Activated CD8-positive, alpha-beta memory T cell treated with anti-CD3 and anti-CD28 coated beads, Interleukin-2, amount 10 ng/mL, durations not matched to agents 7 days and 5 days (primary cell): Measurements from ENCODE around the gene FMNL3. TPM values are rescaled to one million over a fixed set of nuclear protein-coding genes. Genes with fewer than 3 reads are reported as not detected.
A peak's percentile ranks its signal among the peaks of the same experiment; 100 is the strongest.

Experiments
- ATAC-seq: fragments of 150-1000 bp; cut with Tn5 transposase; one replicate; pipeline ENCODE4 v1.10.0; 2021; ENCODE audit warnings: moderate library complexity
- CTCF ChIA-PET: fragments of 350-600 bp; sonication (Branson Sonifier 250); formaldehyde crosslinking; loops from one replicate; lab custom pipeline; 2021; ENCODE audit warnings: antibody characterized with exemption; lab: Charles Lee
- DNase-seq: peaks from one replicate; pipeline ENCODE4 v3.0.0-alpha.2; 2020
- H3K27ac Mint-ChIP-seq: one replicate; pipeline ENCODE4 v1.8.0; 2021; ENCODE audit warnings: mild to moderate bottlenecking, mixed read lengths
- H3K27me3 Mint-ChIP-seq: one replicate; pipeline ENCODE4 v1.8.0; 2021; ENCODE audit warnings: mixed read lengths
- H3K36me3 Mint-ChIP-seq: one replicate; pipeline ENCODE4 v1.8.0; 2021; ENCODE audit warnings: mild to moderate bottlenecking, mixed read lengths
- H3K4me1 Mint-ChIP-seq: one replicate; pipeline ENCODE4 v1.8.0; 2021; ENCODE audit warnings: mixed read lengths
- H3K4me3 Mint-ChIP-seq: one replicate; pipeline ENCODE4 v1.8.0; 2021; ENCODE audit warnings: mild to moderate bottlenecking, moderate library complexity, mixed read lengths
- H3K9me3 Mint-ChIP-seq: one replicate; pipeline ENCODE4 v1.8.0; 2022; ENCODE audit warnings: low read depth, mixed read lengths
- total RNA-seq, 2 experiments: library from RNA; stranded (reverse); gene quantifications; one replicate each; pipeline ENCODE4 v1.2.3, GENCODE V29; 2021

FMNL3 gene
- total RNA-seq, 2 experiments from 2014 or later = 44.2 to 50.5 TPM

GRCh38 chr12:49627752-49628360 lies 79.3 kb downstream of the FMNL3 start:
- no peak for DNase-seq
- H3K36me3 Mint-ChIP-seq = no peaks in the 10 kb centered on the region
- no peak for ATAC-seq
- peaks cover 6% of the 10 kb centered on the region for H3K4me1 Mint-ChIP-seq
- no peak overlapping the region for H3K27ac Mint-ChIP-seq
- no peaks in the 10 kb centered on the region for H3K9me3 Mint-ChIP-seq
- H3K4me3 Mint-ChIP-seq = no peak overlapping the region
- CTCF ChIA-PET = interaction anchor here (1.6 kb wide), 1 partner anchor 9 kb away, joined by 8 read pairs; no protein-coding TSS in a partner anchor
- peaks cover 11% of the 10 kb centered on the region for H3K27me3 Mint-ChIP-seq

- no peak overlapping the region for H3K27ac Mint-ChIP-seq
- H3K9me3 Mint-ChIP-seq = no peaks in the 10 kb centered on the region
- no peak for ATAC-seq
- peaks cover 13% of the 10 kb centered on the region for H3K4me1 Mint-ChIP-seq
- H3K4me3 Mint-ChIP-seq = no peak overlapping the region
- H3K27me3 Mint-ChIP-seq = peaks cover 11% of the 10 kb centered on the region
- CTCF ChIA-PET = interaction anchor here (0.9 to 1.6 kb wide), 2 partner anchors 10 to 15 kb away, joined by 4 to 8 read pairs; no protein-coding TSS in a partner anchor
- no peaks in the 10 kb centered on the region for H3K36me3 Mint-ChIP-seq
- DNase-seq = no peak
Observed at GRCh38 chr12:49626836-49627235, 80.4 kb downstream of the FMNL3 start.

- H3K4me3 Mint-ChIP-seq = no peak overlapping the region
- no peak for ATAC-seq
- H3K36me3 Mint-ChIP-seq = no peaks in the 10 kb centered on the region
- CTCF ChIA-PET = interaction anchor here (0.9 to 2.1 kb wide), 3 partner anchors 14 to 268 kb away, joined by 4 to 6 read pairs (median 6); no protein-coding TSS in a partner anchor
- H3K4me1 Mint-ChIP-seq = peaks cover 18% of the 10 kb centered on the region
- H3K27me3 Mint-ChIP-seq = peaks cover 14% of the 10 kb centered on the region
- DNase-seq = no peak
- no peaks in the 10 kb centered on the region for H3K9me3 Mint-ChIP-seq
- no peak overlapping the region for H3K27ac Mint-ChIP-seq
Observed at GRCh38 chr12:49626169-49626835, 80.9 kb downstream of the FMNL3 start.

- peaks cover 26% of the 10 kb centered on the region for H3K27me3 Mint-ChIP-seq
- H3K36me3 Mint-ChIP-seq = no peaks in the 10 kb centered on the region
- DNase-seq = no peak
- CTCF ChIA-PET = interaction anchor here (0.8 to 3.4 kb wide), 6 partner anchors 9 to 277 kb away, joined by 3 to 24 read pairs (median 4); partner anchors contain the start of gene TMBIM6
- no peak overlapping the region for H3K4me3 Mint-ChIP-seq
- H3K27ac Mint-ChIP-seq = no peak overlapping the region
- ATAC-seq = no peak
- no peaks in the 10 kb centered on the region for H3K9me3 Mint-ChIP-seq
- H3K4me1 Mint-ChIP-seq = peaks cover 22% of the 10 kb centered on the region
Observed at GRCh38 chr12:49624921-49625577, 82.2 kb downstream of the FMNL3 start.

- Mint-ChIP-seq H3K4me3 (peak within 1 kb of the TSS; percentile 76), H3K4me1 (peaks cover 22% of the 10 kb centered on the region), H3K27me3 (peaks cover 37% of the 10 kb centered on the region), H3K9me3 (no peaks in the 10 kb centered on the region), H3K27ac (peak within 1 kb of the TSS; percentile 85), H3K36me3 (no peaks in the 10 kb centered on the region)
- DNase-seq (peak; percentile 88), ATAC-seq (peak; percentile 89)
- CTCF ChIA-PET = interaction anchor here (0.6 to 3.4 kb wide), 31 partner anchors 10 to 758 kb away, joined by 3 to 24 read pairs (median 5); partner anchors contain the start of genes RND1, SPATS2 and TMBIM6
Observed at GRCh38 chr12:49623142-49623904, 83.9 kb downstream of the FMNL3 start, which contains the start of gene PRPF40B. PRPF40B (plus strand) TSS chr12:49623561; CDS start chr12:49623591, 30 bp downstream.

- Mint-ChIP-seq H3K4me3 (peak overlapping the region; percentile 76), H3K36me3 (no peaks in the 10 kb centered on the region), H3K4me1 (peaks cover 22% of the 10 kb centered on the region), H3K27ac (peak overlapping the region; percentile 85), H3K9me3 (no peaks in the 10 kb centered on the region), H3K27me3 (peaks cover 44% of the 10 kb centered on the region)
- CTCF ChIA-PET = interaction anchor here (0.9 to 3.4 kb wide), 25 partner anchors 11 to 757 kb away, joined by 3 to 24 read pairs (median 5); partner anchors contain the start of genes RND1, SPATS2 and TMBIM6
- peak; percentile 43 for ATAC-seq
- peak; percentile 81 for DNase-seq
Observed at GRCh38 chr12:49622501-49623141, 84.6 kb downstream of the FMNL3 start.

- peak overlapping the region; percentile 76 for H3K4me3 Mint-ChIP-seq
- no peak for DNase-seq
Observed at GRCh38 chr12:49621651-49622500, 85.3 kb downstream of the FMNL3 start.

GRCh38 chr12:49619286-49619685 lies 87.9 kb downstream of the FMNL3 start:
- Mint-ChIP-seq H3K27me3 (peaks cover 51% of the 10 kb centered on the region), H3K27ac (no peak overlapping the region), H3K36me3 (no peaks in the 10 kb centered on the region), H3K4me3 (no peak overlapping the region), H3K9me3 (peaks cover 2% of the 10 kb centered on the region), H3K4me1 (peaks cover 25% of the 10 kb centered on the region)
- ATAC-seq (no peak), DNase-seq (no peak)
- CTCF ChIA-PET = interaction anchor here (0.7 kb wide), 1 partner anchor 268 kb away, joined by 3 read pairs; no protein-coding TSS in a partner anchor

More at GRCh38 chr12:49621651-49622500, 85.3 kb downstream of the FMNL3 start:
- H3K27me3 Mint-ChIP-seq = peaks cover 48% of the 10 kb centered on the region
- H3K4me1 Mint-ChIP-seq = peaks cover 22% of the 10 kb centered on the region
- no peaks in the 10 kb centered on the region for H3K9me3 Mint-ChIP-seq
- peak; percentile 32 for ATAC-seq
- H3K36me3 Mint-ChIP-seq = no peaks in the 10 kb centered on the region
- CTCF ChIA-PET = interaction anchor here (0.8 to 3.4 kb wide), 12 partner anchors 12 to 756 kb away, joined by 3 to 24 read pairs (median 5); partner anchors contain the start of genes RND1 and TMBIM6
- peak overlapping the region; percentile 85 for H3K27ac Mint-ChIP-seq

GRCh38 chr12:49618576-49618975 lies 88.6 kb downstream of the FMNL3 start:
- DNase-seq = no peak
- no peak for ATAC-seq
- H3K4me1 Mint-ChIP-seq = peaks cover 23% of the 10 kb centered on the region
- H3K36me3 Mint-ChIP-seq = no peaks in the 10 kb centered on the region
- peaks cover 2% of the 10 kb centered on the region for H3K9me3 Mint-ChIP-seq
- peaks cover 52% of the 10 kb centered on the region for H3K27me3 Mint-ChIP-seq
- no peak overlapping the region for H3K27ac Mint-ChIP-seq
- no peak overlapping the region for H3K4me3 Mint-ChIP-seq
- CTCF ChIA-PET = interaction anchor here (0.9 to 1.4 kb wide), 3 partner anchors 13 to 276 kb away, joined by 3 read pairs; partner anchors contain the start of gene FAM186B

GRCh38 chr12:49616533-49617219 lies 90.5 kb downstream of the FMNL3 start:
- H3K27ac Mint-ChIP-seq = no peak overlapping the region
- no peak overlapping the region for H3K4me3 Mint-ChIP-seq
- H3K36me3 Mint-ChIP-seq = no peaks in the 10 kb centered on the region
- H3K9me3 Mint-ChIP-seq = peaks cover 2% of the 10 kb centered on the region
- H3K4me1 Mint-ChIP-seq = peaks cover 13% of the 10 kb centered on the region
- CTCF ChIA-PET = interaction anchor here (1.3 kb wide), 1 partner anchor 125 kb away, joined by 3 read pairs; the partner anchor contains the start of gene TMBIM6
- DNase-seq (no peak), ATAC-seq (no peak)
- H3K27me3 Mint-ChIP-seq = peaks cover 56% of the 10 kb centered on the region

GRCh38 chr12:49615725-49616124 lies 91.5 kb downstream of the FMNL3 start:
- peaks cover 48% of the 10 kb centered on the region for H3K27me3 Mint-ChIP-seq
- CTCF ChIA-PET = interaction anchor here (0.8 to 1.7 kb wide), 3 partner anchors 92 to 163 kb away, joined by 3 to 4 read pairs (median 3); partner anchors contain the start of gene TMBIM6
- H3K4me3 Mint-ChIP-seq = no peak overlapping the region
- no peaks in the 10 kb centered on the region for H3K36me3 Mint-ChIP-seq
- no peak overlapping the region for H3K27ac Mint-ChIP-seq
- H3K4me1 Mint-ChIP-seq = peaks cover 4% of the 10 kb centered on the region
- peaks cover 2% of the 10 kb centered on the region for H3K9me3 Mint-ChIP-seq
- no peak for DNase-seq
- ATAC-seq = no peak
